Breast epithelium (tissue), 4 donors: ENCODE results near the gene MICOS13. TPM values are rescaled to one million over a fixed set of nuclear protein-coding genes. Genes with fewer than 3 reads are reported as not detected.
"Not testable (repeated sequence)": the region's sequence is repeated elsewhere in the genome, so short reads cannot be mapped to it uniquely, and the experiment has no call there.

Source experiments
- DNase-seq, 2 donors: peaks; one replicate each; pipeline ENCODE4 v3.0.0-alpha.2; 2019; ENCODE audit warnings: low spot score in 2 of 2
- H3K27ac ChIP-seq, 2 donors: fragments of 200-600 bp; sonication (generic) in 1 of 2; one replicate each; pipeline ENCODE4 v1.5.1; 2016 to 2019; ENCODE audit warnings: mild to moderate bottlenecking in 1 of 2
- H3K27me3 ChIP-seq, 2 donors: fragments of 200-600 bp; sonication (generic) in 1 of 2; one replicate each; pipeline versions ENCODE4 v1.5.1 to v1.6.0; 2017 to 2019; ENCODE audit warnings: control low read depth in 1 of 2, mild to moderate bottlenecking in 1 of 2
- H3K36me3 ChIP-seq: fragments of 200-600 bp; one replicate; pipeline ENCODE4 v1.5.1; 2019
- H3K4me1 ChIP-seq, 2 donors: fragments of 200-600 bp; sonication (generic); one replicate each; pipeline ENCODE4 v1.5.1; 2016 to 2019; ENCODE audit warnings: control low read depth in 1 of 2
- H3K4me3 ChIP-seq, 3 donors: fragments of 200-600 bp; sonication (generic); 1 replicate in 2 of 3; 2 replicates in 1 of 3; pipeline ENCODE4 v1.5.1; 2016 to 2019; ENCODE audit warnings: mild to moderate bottlenecking in 3 of 3, moderate library complexity in 2 of 3
- H3K9me3 ChIP-seq, 2 donors: fragments of 200-600 bp; sonication (generic) in 1 of 2; one replicate each; pipeline ENCODE4 v1.5.1; 2016 to 2019; ENCODE audit warnings: control low read depth in 1 of 2
- POLR2A ChIP-seq: fragments of 450-650 bp; IDR thresholded peaks from one replicate; pipeline ENCODE4 v1.6.1; 2016; ENCODE audit warnings: antibody characterized with exemption, mild to moderate bottlenecking, moderate library complexity
- POLR2AphosphoS5 ChIP-seq, 3 donors: sonication (generic); formaldehyde crosslinking; IDR thresholded peaks; one replicate each; pipeline ENCODE4 v1.6.1; 2017; ENCODE audit warnings: antibody characterized with exemption in 3 of 3
- intact Hi-C: fragments of 100-400 bp; cut with DNase I; formaldehyde crosslinking; loops from one replicate; pipeline ENCODE4 v1.15.1; 2023; ENCODE audit warnings: low total_unique reads
- total RNA-seq, 3 donors: library from RNA; depleted of rRNA; stranded (reverse); fragments of >200 nt; gene quantifications; one replicate each; pipeline ENCODE4 v1.1.0, GENCODE V29; 2016
- TF ChIP-seq, protein P1 (sequence below), 3 donors: fragments of 450-650 bp; IDR thresholded peaks; one replicate each; pipeline ENCODE4 v1.5.1; 2016 to 2017; ENCODE audit warnings: antibody characterized with exemption in 3 of 3, mild to moderate bottlenecking in 3 of 3, moderate library complexity in 3 of 3

Gene MICOS13
- total RNA-seq, 3 donors from 2014 or later: 29.4 to 49.5 (median 44.3) TPM

- TF ChIP-seq POLR2A (no peak), POLR2AphosphoS5 (IDR thresholded peaks at IDR 0.05) (no peak)
- TF ChIP-seq, protein P1, sequence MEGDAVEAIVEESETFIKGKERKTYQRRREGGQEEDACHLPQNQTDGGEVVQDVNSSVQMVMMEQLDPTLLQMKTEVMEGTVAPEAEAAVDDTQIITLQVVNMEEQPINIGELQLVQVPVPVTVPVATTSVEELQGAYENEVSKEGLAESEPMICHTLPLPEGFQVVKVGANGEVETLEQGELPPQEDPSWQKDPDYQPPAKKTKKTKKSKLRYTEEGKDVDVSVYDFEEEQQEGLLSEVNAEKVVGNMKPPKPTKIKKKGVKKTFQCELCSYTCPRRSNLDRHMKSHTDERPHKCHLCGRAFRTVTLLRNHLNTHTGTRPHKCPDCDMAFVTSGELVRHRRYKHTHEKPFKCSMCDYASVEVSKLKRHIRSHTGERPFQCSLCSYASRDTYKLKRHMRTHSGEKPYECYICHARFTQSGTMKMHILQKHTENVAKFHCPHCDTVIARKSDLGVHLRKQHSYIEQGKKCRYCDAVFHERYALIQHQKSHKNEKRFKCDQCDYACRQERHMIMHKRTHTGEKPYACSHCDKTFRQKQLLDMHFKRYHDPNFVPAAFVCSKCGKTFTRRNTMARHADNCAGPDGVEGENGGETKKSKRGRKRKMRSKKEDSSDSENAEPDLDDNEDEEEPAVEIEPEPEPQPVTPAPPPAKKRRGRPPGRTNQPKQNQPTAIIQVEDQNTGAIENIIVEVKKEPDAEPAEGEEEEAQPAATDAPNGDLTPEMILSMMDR (IDR thresholded peaks at IDR 0.05): no peak
- intact Hi-C loops: no loop called here
- peaks cover 14% of the 10 kb centered on the region for H3K36me3 ChIP-seq
- no peak overlapping the region for H3K27ac ChIP-seq
- no peaks in the 10 kb centered on the region for H3K27me3 ChIP-seq
- H3K9me3 ChIP-seq: no peaks in the 10 kb centered on the region
- no peaks in the 10 kb centered on the region for H3K4me1 ChIP-seq
- H3K4me3 ChIP-seq: no peak overlapping the region
- DNase-seq: no peak
Observed at GRCh38 chr19:5703819-5704818, 23.8 kb upstream of the MICOS13 start.

DNA sequence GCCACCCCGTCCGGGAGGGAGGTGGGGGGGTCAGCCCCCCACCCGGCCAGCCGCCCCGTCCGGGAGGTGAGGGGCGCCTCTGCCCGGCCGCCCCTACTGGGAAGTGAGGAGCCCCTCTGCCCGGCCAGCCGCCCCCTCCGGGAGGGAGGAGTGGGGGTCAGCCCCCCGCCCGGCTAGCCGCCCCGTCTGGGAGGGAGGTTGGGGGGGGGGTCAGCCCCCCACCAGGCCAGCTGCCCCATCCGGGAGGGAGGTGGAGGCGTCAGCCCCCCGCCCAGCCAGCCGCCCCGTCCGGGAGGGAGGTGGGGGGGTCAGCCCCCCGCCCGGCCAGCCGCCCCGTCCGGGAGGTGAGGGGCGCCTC lies 21.7 kb upstream of the MICOS13 start:
- H3K27me3 ChIP-seq, DNase-seq, H3K27ac ChIP-seq, H3K36me3 ChIP-seq, H3K9me3 ChIP-seq, intact Hi-C loops, H3K4me3 ChIP-seq, H3K4me1 ChIP-seq: not testable (repeated sequence)

DNA sequence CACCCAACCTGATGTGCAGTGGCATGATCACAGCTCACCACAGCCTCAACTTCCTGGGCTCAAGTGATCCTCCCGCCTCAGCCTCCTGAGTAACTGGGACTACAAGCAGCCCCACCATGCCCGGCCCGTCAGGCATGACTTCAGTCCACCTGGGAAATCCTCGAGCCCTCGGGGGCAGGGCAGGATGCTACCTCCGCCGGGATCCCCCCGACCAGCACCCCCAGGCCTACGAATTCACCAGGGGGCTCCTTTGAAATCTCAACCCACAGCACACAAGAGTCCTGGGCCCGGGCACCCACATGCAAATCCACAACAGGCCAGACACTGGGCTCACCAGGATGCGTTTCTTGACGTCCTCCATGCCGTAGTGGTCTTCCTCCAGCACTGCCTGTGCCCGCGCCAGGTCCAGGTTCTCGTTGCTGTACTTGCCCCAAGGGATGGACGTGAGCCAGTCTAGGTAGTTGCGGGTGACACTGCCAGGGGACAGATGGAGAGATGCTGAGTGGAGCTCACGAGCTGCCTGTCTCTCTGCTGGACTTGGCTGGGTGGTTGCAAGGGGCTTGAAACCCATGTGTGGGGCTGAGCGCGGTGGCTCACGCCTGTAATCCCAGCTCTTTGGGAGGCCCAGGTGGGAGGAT lies 20.3 kb upstream of the MICOS13 start:
- H3K27ac ChIP-seq: no peak overlapping the region
- no peak for DNase-seq
- TF ChIP-seq POLR2AphosphoS5 (IDR thresholded peaks at IDR 0.05): no peak
- TF ChIP-seq, protein P1 (IDR thresholded peaks at IDR 0.05): no peak
- no peak for TF ChIP-seq POLR2A
- H3K27me3 ChIP-seq: no peaks in the 10 kb centered on the region
- intact Hi-C loops: no loop called here
- no peaks in the 10 kb centered on the region for H3K9me3 ChIP-seq
- no peaks in the 10 kb centered on the region for H3K4me1 ChIP-seq
- no peaks in the 10 kb centered on the region for H3K36me3 ChIP-seq
- no peak overlapping the region for H3K4me3 ChIP-seq

DNA sequence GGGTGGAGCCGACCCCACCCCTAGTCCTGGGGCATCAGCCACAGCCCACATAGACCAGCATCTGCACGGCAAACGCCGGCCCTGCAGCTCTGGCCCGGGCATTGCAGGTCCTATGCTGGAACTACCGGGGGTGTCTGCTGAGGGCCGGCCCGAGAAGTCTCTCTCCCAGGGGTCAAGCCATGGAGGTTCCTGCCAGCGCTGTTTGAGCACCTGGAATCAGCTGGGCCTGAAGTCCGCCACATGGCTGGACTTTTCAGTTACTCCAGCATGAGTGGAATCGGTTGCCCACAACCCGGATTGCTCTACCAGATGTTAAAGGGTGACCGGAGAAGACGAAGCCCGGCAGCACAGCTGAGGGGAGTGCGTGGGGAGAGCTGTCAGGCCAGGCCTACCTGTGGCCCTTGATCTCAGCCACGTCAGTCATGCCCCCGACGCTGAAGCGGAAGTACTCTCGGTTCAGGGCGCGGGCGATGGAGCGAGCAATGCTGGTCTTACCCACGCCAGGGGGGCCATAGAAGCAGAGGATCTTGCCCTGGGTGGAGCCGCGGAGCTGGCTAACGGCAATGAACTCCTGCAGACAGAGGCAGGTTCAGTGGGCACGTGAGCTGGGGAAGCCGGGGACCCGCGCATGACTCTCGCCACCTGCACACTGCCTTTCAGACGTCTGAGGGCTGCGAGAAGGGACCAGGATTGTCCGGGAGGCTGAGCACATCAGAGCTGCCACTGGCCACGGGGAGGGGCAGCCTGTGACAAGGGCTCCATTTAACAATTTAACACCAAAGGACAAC lies 18.5 kb upstream of the MICOS13 start:
- TF ChIP-seq, protein P1 (IDR thresholded peaks at IDR 0.05): no peak
- TF ChIP-seq POLR2AphosphoS5 (IDR thresholded peaks at IDR 0.05) (no peak), POLR2A (no peak)
- DNase-seq: no peak
- H3K4me1 ChIP-seq: no peaks in the 10 kb centered on the region
- H3K27me3 ChIP-seq: no peaks in the 10 kb centered on the region
- H3K9me3 ChIP-seq: no peaks in the 10 kb centered on the region
- H3K36me3 ChIP-seq: peaks cover 10% of the 10 kb centered on the region
- no peak overlapping the region for H3K4me3 ChIP-seq
- no peak overlapping the region for H3K27ac ChIP-seq
- intact Hi-C loops: loop anchor here (10.0 kb wide), 1 partner anchor 1046 kb away; no protein-coding TSS in a partner anchor

DNA sequence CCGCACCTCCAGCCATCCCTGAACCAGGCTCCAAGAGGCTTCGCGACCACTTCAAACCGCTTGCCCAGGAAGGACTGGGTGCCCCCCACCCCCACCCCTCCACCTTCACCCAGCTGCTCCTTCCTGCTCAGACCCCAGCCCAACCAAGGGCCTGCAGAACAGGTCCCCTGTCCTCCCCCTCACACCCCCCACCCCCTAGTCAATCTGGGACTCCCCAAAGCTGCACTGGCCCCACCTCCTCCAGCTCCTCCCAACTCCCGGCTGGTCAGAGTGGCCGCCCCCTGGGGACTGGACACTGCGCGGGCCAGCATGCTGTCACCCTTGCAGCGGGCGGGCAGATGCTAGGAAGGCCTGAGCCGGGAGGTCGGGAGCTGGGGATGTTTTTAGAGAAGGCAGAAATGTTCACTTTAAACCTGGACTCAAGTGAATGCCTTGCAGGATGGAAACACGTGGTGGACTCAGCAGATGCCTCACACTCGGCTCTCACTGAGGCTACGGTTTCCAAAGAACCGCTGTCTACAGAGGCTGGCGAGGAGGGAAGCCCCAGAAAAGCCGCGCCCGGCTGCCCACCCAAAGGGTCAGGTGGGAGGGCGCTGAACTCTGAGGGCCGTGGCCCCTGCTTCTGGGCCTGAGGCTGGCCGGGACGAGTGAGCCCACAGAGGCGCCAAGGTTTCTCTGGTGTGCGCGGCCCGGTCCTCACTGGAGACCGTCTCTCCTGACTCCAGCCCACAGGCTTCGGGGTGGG lies 17.7 kb upstream of the MICOS13 start:
- no peak for DNase-seq
- no peaks in the 10 kb centered on the region for H3K4me1 ChIP-seq
- TF ChIP-seq POLR2A (no peak), POLR2AphosphoS5 (IDR thresholded peaks at IDR 0.05) (no peak)
- TF ChIP-seq, protein P1 (IDR thresholded peaks at IDR 0.05): no peak
- peaks cover 10% of the 10 kb centered on the region for H3K36me3 ChIP-seq
- H3K27me3 ChIP-seq: no peaks in the 10 kb centered on the region
- H3K4me3 ChIP-seq: no peak overlapping the region
- H3K27ac ChIP-seq: no peak overlapping the region
- intact Hi-C loops: loop anchor here (2.0 to 10.0 kb wide), 2 partner anchors 79 to 1047 kb away; no protein-coding TSS in a partner anchor
- no peaks in the 10 kb centered on the region for H3K9me3 ChIP-seq
